K562 (cell line): ENCODE data around the gene ACHE.
"Not testable (repeated sequence)": the region's sequence is repeated elsewhere in the genome, so short reads cannot be mapped to it uniquely, and the experiment has no call there.

Experiments
- ADNP ChIP-seq: fragments of 200-800 bp; sonication (Bioruptor generic); IDR thresholded peaks from 2 replicates; pipeline ENCODE4 v1.6.1; 2016; ENCODE audit warnings: missing genetic modification characterization, missing compliant biosample characterization
- EP300 ChIP-seq: IDR thresholded peaks from 2 replicates; pipeline ENCODE4 v1.6.1; 2012; ENCODE audit warnings: low read length, improper control_type of control experiment
- MEF2D ChIP-seq: conservative IDR thresholded peaks from 2 replicates; pipeline ENCODE4 v1.6.1; 2016; ENCODE audit warnings: low read depth, missing genetic modification characterization, missing compliant biosample characterization
- RCOR1 ChIP-seq, 2 experiments: IDR thresholded peaks; 2 replicates each; pipeline ENCODE4 v1.6.1; 2012; ENCODE audit warnings: low read depth in 2 of 2, low read length in 2 of 2, borderline replicate concordance in 1 of 2, improper control_type of control experiment in 1 of 2
- ZBTB1 ChIP-seq: sonication (generic); formaldehyde crosslinking; IDR thresholded peaks from 2 replicates; pipeline ENCODE4 v1.8.1; 2023; ENCODE audit warnings: missing genetic modification reagents, low read depth, mild to moderate bottlenecking, borderline replicate concordance
- TF ChIP-seq, protein P1 (sequence below), 3 experiments: IDR thresholded peaks in 2 of 3; conservative IDR thresholded peaks in 1 of 3; 2 replicates each; pipeline ENCODE4 v1.5.1; 2011 to 2012; ENCODE audit warnings: low read length in 3 of 3, mild to moderate bottlenecking in 3 of 3, control low read depth in 2 of 3, improper control_type of control experiment in 1 of 3, inconsistent platforms in 1 of 3, low read depth in 1 of 3, mixed read lengths in 1 of 3, moderate library complexity in 1 of 3; ENCODE audit not compliant: insufficient read depth in 2 of 3
- TF ChIP-seq, protein P2 (sequence below): fragments of 450-650 bp; conservative IDR thresholded peaks from 2 replicates; pipeline ENCODE4 v1.6.1; 2016; ENCODE audit warnings: missing genetic modification characterization, low read depth, mild to moderate bottlenecking, control low read depth, missing compliant biosample characterization
- TF ChIP-seq, protein P3 (sequence below), 2 experiments: fragments of 450-650 bp; conservative IDR thresholded peaks; 2 replicates each; pipeline ENCODE4 v1.6.1; 2017; ENCODE audit warnings: mild to moderate bottlenecking in 2 of 2, moderate library complexity in 2 of 2

DNA sequence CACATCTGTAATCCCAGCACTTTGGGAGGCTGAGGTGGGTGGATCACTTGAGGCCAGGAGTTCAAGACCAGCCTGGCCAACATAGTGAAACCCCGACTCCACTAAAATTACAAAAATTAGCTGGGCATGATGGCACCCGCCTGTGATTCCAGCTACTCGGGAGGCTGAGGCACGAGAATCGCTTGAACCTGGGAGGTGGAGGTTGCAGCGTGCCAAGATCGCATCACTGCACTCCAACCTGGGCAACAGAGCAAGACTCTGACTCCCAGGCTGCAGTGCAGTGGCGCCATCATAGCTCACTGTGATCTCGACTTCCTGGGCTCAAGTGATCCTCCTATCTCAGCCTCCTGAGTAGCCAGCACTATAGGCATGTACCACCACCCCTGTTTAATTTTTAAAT, 40.8 kb downstream of the ACHE start:
- TF ChIP-seq, protein P1, sequence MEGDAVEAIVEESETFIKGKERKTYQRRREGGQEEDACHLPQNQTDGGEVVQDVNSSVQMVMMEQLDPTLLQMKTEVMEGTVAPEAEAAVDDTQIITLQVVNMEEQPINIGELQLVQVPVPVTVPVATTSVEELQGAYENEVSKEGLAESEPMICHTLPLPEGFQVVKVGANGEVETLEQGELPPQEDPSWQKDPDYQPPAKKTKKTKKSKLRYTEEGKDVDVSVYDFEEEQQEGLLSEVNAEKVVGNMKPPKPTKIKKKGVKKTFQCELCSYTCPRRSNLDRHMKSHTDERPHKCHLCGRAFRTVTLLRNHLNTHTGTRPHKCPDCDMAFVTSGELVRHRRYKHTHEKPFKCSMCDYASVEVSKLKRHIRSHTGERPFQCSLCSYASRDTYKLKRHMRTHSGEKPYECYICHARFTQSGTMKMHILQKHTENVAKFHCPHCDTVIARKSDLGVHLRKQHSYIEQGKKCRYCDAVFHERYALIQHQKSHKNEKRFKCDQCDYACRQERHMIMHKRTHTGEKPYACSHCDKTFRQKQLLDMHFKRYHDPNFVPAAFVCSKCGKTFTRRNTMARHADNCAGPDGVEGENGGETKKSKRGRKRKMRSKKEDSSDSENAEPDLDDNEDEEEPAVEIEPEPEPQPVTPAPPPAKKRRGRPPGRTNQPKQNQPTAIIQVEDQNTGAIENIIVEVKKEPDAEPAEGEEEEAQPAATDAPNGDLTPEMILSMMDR (IDR thresholded peaks at IDR 0.05 in 2 of 3, conservative IDR thresholded peaks at IDR 0.05 in 1 of 3; ENCODE audit: insufficient read depth in 2 of 3, low read depth in 1 of 3, low read length in 3 of 3) = not testable (repeated sequence)
- TF ChIP-seq, protein P2, sequence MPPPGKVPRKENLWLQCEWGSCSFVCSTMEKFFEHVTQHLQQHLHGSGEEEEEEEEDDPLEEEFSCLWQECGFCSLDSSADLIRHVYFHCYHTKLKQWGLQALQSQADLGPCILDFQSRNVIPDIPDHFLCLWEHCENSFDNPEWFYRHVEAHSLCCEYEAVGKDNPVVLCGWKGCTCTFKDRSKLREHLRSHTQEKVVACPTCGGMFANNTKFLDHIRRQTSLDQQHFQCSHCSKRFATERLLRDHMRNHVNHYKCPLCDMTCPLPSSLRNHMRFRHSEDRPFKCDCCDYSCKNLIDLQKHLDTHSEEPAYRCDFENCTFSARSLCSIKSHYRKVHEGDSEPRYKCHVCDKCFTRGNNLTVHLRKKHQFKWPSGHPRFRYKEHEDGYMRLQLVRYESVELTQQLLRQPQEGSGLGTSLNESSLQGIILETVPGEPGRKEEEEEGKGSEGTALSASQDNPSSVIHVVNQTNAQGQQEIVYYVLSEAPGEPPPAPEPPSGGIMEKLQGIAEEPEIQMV (tag) = not testable (repeated sequence)
- TF ChIP-seq ADNP; RCOR1 (IDR thresholded peaks at IDR 0.05; ENCODE audit: borderline replicate concordance in 1 of 2, low read depth in 2 of 2, low read length in 2 of 2); ZBTB1 (CRISPR knock-in tag); EP300; MEF2D (tag): not testable (repeated sequence)
- TF ChIP-seq, protein P3, sequence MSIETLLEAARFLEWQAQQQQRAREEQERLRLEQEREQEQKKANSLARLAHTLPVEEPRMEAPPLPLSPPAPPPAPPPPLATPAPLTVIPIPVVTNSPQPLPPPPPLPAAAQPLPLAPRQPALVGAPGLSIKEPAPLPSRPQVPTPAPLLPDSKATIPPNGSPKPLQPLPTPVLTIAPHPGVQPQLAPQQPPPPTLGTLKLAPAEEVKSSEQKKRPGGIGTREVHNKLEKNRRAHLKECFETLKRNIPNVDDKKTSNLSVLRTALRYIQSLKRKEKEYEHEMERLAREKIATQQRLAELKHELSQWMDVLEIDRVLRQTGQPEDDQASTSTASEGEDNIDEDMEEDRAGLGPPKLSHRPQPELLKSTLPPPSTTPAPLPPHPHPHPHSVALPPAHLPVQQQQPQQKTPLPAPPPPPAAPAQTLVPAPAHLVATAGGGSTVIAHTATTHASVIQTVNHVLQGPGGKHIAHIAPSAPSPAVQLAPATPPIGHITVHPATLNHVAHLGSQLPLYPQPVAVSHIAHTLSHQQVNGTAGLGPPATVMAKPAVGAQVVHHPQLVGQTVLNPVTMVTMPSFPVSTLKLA (conservative IDR thresholded peaks at IDR 0.05) = not testable (repeated sequence)
